ENCODE results near the gene LDLR.

GRCh38 chr19:11165486-11166030, 76.3 kb downstream of the LDLR start:
- no peak for TF ChIP-seq POLR2AphosphoS5 (IDR thresholded peaks at IDR 0.05)
- TF ChIP-seq POLR2A (IDR thresholded peaks at IDR 0.05) = no peak
- TF ChIP-seq CTCF (IDR thresholded peaks at IDR 0.05) = no peak

Data from sigmoid colon (tissue), 4 donors.